LHCN-M2 (cell line): Measurements from ENCODE around the gene APOB. TPM values are rescaled to one million over a fixed set of nuclear protein-coding genes. Genes with fewer than 3 reads are reported as not detected.

Experiments used
- DNase-seq: peaks from one replicate; pipeline ENCODE4 v3.0.0-alpha.2; 2012; ENCODE audit warnings: low read depth
- total RNA-seq: library from RNA; depleted of rRNA; stranded (reverse); fragments of >200 nt; gene quantifications from 2 replicates; pipeline ENCODE4 v1.2.3, GENCODE V29; 2014

APOB gene
- total RNA-seq, 1 experiment from 2014 or later = not detected

DNA sequence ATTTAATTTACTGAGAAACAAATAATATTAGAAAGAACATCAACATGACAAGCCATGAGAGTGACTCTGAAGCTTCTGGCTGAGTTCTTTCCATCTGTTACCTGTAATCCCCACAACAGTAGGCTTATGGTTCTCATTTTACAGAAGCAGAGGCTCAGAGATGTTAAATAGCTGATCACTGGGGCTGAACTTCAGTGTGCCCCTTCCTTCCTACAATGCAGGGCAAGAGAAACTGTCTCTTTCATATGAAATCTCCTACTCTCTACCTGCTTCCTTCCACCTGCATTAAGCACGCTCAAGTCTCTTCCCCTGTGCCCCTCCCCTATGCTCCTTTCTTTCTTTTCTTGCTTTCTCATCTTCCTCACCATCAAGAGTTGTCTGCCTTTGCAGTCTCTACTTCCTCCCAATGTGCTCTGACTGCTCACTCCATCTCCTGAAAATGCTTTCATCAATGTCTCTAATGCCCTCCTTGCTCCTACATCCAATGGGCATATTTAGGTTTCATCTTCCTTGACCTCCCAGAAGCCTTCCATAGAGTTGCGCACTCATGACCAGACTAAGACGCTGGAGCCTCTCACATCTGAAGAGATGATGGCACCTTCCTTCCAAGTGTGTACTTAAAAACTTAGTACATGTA, 23.7 kb downstream of the APOB start:
- no peak for DNase-seq

GRCh38 chr2:21019678-21020021, 24.2 kb downstream of the APOB start:
- DNase-seq = no peak

DNA sequence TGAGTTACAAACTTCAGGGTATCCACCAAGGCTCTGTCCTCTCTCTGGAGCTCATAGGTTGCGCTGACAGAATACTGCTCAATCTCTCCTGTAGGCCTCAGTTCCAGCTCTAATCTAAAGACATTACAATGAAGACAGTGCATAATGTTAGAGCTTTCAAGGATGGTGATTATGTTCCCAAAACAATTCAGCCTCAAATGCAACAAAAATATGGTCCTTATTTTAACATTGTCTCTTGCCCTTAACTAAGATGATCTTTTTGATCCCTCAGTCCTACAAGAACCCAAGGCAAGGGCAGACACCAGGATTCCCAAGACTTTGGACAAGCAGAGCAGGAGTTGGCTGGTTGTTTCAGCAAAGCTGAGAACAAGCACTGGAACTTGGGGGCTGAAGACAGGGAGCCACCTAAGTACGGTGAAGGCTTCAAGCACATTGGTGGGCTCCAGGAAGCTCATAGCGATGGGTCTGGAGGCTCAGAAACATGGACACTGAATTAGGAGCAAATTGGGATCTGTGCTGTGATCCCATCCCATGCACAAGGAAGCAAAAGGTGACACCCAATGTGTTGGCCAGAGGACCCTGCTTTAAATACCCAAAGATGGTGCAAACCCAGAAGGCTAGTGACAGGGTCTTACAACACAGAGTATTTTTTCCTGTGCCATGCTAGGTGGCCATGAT, 24.7 kb downstream of the APOB start:
- DNase-seq = no peak

GRCh38 chr2:21018290-21018689, 25.6 kb downstream of the APOB start:
- no peak for DNase-seq

GRCh38 chr2:21017748-21018276, 26.1 kb downstream of the APOB start:
- no peak for DNase-seq

- DNase-seq = no peak
These were observed 28.6 kb downstream of the APOB start for GRCh38 chr2:21015281-21015645.

- DNase-seq = no peak
These were observed 29.3 kb downstream of the APOB start for GRCh38 chr2:21014364-21015280.

DNA sequence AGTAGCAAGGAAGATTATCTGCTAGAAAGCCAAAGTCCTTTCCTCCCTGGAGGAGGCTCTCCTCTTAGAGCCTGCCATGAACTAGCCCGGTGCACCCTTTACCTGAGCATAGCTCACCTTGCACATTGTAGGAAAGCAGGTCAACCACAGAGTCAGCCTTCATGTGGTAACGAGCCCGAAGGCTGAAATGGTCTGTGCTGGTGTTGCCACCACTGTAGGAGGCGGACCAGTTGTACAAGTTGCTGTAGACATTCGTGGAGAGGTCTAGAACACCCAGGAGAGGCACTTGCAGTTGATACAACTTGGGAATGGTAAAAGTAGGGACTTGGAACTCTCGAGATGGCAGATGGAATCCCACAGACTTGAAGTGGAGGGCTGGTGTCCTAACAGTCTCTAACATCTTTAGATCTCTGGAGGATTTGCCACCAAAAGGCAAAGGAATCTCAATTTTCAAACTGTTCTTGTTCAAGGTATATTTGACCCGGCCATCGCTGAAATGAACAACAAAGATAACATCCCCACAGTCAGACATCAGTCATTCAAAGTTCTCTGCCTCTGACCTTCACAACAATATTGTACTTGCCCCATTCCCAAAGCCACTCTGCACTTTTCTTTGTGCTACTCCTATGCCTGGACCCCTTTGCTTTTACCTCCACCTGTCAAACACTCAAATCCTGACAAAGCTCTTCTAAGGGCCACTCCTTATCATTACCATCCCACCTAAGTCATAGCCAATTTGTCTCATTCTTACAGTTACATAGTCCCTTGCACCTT, 30.6 kb downstream of the APOB start:
- DNase-seq = no peak

- DNase-seq = no peak
These were observed 31.3 kb downstream of the APOB start for GRCh38 chr2:21012557-21012937.

GRCh38 chr2:21011876-21012556, 31.9 kb downstream of the APOB start:
- no peak for DNase-seq

DNA sequence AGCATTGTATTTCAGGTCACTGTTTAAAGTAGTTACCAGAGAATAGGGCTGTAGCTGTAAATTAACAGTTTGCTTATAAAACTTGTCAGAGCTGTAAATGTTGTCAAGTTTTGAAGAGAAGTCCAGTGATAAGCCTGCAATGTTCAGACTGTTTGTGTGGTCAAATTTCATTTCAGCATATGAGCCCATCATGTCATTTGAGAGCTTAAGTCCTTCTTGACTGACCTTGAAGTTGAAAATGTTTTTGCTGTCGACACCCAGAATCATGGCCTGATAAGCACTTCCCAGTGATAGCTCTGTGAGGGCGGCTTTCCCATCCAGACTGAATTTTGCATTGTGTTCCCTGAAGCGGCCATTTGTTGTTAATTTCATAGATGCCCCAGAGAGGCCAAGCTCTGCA, 32.4 kb downstream of the APOB start:
- no peak for DNase-seq

DNA sequence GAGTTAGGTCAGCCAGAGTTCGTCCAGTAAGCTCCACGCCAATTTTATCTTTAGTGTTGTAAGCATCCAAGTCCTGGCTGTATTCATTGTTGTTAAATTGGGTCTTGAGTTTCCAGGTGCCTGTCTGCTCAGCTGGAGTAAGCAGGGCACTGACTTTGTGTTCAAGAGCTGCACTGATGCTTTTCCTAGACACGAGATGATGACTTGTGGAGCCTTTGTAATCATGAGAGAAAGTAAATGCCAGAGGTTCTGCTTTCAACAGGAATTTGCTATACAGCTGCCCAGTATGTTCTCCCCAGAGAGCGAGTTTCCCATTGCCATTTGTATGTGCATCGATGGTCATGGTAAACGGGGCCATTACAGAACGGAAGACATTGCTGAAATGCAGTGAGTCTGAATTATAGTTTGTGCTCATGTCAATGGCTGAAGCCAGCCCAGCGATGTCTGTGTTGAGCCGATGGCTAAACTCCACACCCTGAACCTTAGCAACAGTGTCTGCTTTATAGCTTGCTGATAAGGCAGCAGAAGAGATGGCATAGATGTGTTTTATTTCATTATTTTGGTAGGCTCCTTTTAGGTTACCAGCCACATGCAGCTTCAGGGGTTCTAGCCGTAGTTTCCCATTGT, 32.9 kb downstream of the APOB start:
- no peak for DNase-seq

DNA sequence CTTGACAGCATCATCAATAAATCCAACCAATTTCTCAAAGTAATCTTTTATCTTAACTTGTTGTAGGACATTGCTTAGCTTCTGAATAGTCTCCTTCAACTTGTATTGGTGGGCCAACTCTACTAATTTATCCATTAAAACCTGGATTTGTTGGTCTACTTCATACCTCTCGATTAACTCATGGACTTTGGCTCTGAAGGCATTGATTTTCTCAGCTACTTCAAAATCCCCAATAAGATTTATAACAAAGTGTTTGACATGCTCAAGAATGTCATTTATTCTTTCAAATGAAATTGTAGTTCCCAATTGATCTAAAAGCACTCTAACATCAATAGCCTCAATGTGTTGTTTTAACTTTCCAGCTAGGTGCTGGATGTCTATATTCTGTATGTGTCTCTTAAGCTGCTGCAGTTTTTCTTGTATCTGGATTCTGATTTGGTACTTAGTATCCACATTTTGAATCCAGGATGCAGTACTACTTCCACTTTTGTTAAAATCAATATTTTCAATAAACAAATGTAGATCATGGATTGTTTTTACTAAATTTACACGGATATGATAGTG, 34.1 kb downstream of the APOB start:
- DNase-seq = no peak

GRCh38 chr2:21008790-21009661, 34.8 kb downstream of the APOB start:
- DNase-seq = no peak

GRCh38 chr2:21008014-21008789, 35.7 kb downstream of the APOB start:
- DNase-seq = no peak

DNA sequence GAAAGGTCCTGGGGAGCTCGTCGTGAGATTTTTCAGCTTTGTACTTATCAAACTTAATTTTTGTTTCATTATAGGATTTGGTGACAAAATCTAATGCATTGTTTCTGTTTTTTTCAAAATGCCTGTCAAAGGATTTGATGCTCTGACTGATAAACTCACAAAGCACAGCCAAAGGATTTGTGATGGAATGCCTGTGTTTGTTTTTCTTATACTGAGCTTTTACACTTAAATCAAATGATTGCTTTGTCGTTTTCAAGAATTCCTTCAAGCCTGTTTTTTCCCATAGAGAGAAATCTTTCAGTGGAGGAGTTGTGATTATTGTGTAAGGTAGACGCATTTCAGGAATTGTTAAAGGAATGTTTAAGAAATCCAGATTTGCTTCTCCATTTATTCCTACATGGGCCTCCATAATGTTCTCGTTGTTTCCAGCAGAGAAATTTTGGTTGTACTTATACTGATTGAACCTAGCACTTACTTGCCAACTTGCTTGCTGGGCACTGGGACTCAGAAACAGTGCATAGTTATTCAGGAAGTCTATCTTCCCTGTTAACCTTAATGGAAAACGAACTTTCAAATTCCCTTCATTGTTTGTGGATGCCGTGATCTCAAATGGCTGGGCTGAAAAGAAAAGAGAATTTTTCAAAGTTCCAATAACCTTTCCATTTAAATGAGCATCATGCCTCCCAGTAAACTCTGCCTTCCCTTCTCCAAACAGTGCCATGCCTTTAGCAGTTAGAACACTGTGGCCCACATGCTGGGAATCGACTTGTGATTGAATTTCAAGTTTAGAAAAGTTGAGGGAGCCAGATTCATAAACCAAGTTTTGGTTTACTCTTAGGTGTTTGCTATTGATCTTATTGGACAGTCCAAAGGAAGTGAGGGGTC, 36.5 kb downstream of the APOB start:
- no peak for DNase-seq

DNA sequence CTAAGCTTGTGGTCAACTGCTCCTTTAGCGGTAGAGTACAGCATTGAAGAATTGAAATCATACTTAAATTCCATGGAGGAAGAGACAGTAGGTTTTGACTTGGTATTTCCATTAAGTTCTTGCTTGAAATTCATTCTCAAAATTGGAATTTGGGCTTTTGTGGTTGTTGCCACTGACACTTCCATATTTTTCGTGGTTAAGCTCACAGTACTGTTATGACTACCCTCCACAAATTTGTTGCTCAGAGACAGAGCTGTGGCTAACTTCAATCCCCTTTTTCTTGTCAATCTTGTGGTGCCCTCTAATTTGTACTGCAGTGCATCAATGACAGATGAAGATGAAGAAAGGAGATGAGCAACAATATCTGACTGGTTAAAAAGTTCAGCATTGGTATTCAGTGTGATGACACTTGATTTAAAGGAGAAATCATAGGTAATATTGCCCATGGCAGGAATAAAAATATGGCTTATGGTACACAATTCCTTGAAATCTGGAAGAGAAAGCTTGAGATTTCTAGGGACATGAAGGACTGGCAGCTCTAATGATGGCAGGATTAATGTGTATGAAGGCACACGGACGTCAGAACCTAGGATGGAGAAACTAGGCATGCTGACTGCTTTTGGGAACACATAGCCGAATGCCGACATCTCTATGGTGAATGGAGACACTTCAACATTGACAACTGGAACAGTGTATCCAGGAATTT, 37.3 kb downstream of the APOB start:
- DNase-seq = no peak
